NB4 (cell line): Measurements from ENCODE around the gene CEP128.

Experiments
- DNase-seq: peaks from one replicate; pipeline ENCODE4 v3.0.0; 2010; ENCODE audit warnings: low read depth
- H3K4me3 ChIP-seq: one replicate; pipeline ENCODE4 v1.5.1; 2011; ENCODE audit warnings: mild to moderate bottlenecking, low read depth, low read length, moderate library complexity
- MYC ChIP-seq: IDR thresholded peaks from 2 replicates; pipeline ENCODE4 v1.6.1; 2011; ENCODE audit warnings: low read depth, low read length
- POLR2A ChIP-seq: IDR thresholded peaks from 2 replicates; pipeline ENCODE4 v1.6.1; 2011; ENCODE audit warnings: mild to moderate bottlenecking; ENCODE audit not compliant: insufficient read length; ENCODE audit errors: extremely low read depth
- TF ChIP-seq, protein P1 (sequence below): IDR thresholded peaks from one replicate; pipeline ENCODE4 v1.5.1; 2012; ENCODE audit warnings: low read depth, low read length
- TF ChIP-seq, protein P2 (sequence below): IDR thresholded peaks from 2 replicates; pipeline ENCODE4 v1.6.1; 2011; ENCODE audit warnings: low read depth, low read length

The CEP128 gene

DNA sequence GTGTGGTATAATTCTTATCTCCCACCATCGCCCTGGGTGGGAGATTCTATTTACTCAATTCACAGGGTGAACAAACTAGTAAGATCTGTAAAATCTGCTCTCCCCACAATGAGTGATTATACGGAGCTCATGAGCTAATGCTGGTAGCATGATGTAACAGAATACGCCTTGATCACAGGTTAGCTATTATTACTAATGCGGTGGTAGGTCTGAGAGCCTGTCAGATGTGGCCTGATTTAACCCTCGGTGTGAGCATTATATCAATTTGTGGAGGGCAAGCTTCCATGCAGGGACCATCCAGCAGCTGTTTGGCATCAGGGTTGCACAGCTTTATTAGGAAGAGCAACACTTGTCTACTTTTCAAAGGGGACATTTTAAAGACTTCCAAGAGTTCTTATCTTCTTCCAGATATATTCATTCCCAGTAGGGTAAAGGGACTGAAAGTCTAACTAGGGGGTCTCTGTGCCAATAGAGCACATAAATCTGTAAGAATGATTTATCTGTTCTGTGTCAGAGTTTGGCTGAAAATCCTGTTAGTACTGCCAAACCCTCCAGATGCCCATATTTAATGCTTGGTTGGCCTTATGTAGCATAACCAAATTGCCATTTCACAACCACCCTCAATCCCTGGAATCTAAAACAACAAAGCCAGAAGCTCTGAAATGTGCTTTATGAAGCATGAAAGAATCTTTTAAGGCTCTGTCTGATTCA, 32.5 kb upstream of the CEP128 start:
- DNase-seq: no peak
- TF ChIP-seq POLR2A (no peak), MYC (no peak)
- TF ChIP-seq, protein P1, sequence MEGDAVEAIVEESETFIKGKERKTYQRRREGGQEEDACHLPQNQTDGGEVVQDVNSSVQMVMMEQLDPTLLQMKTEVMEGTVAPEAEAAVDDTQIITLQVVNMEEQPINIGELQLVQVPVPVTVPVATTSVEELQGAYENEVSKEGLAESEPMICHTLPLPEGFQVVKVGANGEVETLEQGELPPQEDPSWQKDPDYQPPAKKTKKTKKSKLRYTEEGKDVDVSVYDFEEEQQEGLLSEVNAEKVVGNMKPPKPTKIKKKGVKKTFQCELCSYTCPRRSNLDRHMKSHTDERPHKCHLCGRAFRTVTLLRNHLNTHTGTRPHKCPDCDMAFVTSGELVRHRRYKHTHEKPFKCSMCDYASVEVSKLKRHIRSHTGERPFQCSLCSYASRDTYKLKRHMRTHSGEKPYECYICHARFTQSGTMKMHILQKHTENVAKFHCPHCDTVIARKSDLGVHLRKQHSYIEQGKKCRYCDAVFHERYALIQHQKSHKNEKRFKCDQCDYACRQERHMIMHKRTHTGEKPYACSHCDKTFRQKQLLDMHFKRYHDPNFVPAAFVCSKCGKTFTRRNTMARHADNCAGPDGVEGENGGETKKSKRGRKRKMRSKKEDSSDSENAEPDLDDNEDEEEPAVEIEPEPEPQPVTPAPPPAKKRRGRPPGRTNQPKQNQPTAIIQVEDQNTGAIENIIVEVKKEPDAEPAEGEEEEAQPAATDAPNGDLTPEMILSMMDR: no peak
- TF ChIP-seq, protein P2, sequence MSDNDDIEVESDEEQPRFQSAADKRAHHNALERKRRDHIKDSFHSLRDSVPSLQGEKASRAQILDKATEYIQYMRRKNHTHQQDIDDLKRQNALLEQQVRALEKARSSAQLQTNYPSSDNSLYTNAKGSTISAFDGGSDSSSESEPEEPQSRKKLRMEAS: no peak
- H3K4me3 ChIP-seq: no peak overlapping the region

DNA sequence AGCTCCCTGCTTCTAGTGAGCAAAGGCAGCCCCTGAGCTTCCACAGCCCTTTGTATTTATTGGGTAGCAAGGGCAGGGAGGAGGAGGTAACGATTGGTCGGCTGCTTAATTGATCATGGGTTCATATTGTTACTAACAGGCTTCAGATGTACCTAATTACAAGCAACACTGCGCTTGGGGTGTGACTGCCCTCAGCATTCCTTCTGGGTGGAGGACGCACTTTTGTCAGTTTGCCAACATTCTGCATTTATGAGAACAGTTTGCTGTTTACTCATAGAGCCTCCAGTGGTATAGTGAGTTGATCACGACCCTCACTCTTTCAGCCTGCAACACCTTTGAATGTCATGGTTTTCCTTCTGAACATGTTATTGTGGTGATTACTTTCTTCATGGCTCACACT, 23.5 kb upstream of the CEP128 start:
- TF ChIP-seq POLR2A: no peak
- DNase-seq: no peak
- no peak overlapping the region for H3K4me3 ChIP-seq

DNA sequence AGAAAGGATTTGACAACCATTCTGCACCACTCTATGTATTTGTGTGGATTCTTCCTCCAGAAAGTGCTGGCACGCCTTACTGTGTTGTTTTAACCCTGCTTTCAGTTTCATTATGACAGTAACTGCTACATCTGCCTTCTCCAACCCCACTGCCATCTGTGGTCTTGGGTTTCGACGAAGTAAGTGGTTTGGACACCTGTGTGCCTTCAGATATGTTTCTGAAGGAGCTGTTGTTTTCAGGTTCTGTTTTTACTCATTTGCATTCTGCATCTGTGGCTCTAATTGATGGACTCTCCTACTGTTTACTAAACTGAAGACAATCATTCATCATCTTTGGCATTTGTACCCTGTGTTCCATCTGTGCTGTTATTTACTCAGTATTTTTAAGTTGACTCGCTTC, 18.0 kb upstream of the CEP128 start:
- peak; percentile 15 for DNase-seq
- no peak overlapping the region for H3K4me3 ChIP-seq
- TF ChIP-seq, protein P2: no peak
- TF ChIP-seq, protein P1: no peak
- TF ChIP-seq MYC (no peak), POLR2A (no peak)

DNA sequence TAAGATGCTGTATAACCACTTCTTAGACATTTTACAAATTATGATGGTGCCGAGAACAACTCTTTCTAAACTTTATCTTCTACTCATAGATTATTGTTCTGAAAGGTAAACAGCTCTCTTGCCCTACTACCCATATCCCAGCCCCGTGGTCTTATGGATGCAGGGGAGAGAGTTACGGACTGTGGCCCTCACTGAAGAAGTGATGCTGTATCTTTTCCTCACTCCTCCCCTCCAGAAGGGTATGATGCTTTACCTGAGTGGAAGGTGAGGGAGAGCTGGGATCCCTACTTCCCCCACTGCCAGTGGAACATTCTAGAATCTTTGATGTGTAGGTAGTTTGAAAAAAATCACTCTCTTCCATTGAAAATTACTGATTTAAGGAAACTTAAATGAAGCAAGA, 17.4 kb upstream of the CEP128 start:
- TF ChIP-seq MYC (no peak), POLR2A (no peak)
- TF ChIP-seq, protein P2: no peak
- TF ChIP-seq, protein P1: no peak
- no peak for DNase-seq
- H3K4me3 ChIP-seq: no peak overlapping the region

DNA sequence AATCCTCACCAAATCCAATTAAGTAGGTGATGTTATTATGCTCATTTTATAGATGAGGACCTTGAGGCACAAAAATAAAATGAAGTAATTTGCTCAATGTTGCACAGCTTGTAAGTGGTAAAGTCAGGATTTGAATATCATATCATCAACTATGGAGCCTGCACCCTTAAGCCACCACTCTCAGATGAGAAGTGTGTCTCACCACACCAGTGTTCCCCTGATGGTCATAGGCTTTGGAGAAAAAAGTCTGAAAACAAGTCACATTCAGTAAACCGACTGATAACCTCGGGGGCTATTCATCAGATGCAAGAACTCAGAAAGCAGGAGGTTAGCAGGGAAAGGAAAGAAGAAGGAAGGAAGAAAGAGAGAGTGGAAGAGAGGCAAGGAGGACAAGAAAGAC, 16.7 kb upstream of the CEP128 start:
- H3K4me3 ChIP-seq: no peak overlapping the region
- no peak for TF ChIP-seq POLR2A
- TF ChIP-seq, protein P1: no peak
- TF ChIP-seq MYC: no peak
- TF ChIP-seq, protein P2: no peak
- DNase-seq: no peak

DNA sequence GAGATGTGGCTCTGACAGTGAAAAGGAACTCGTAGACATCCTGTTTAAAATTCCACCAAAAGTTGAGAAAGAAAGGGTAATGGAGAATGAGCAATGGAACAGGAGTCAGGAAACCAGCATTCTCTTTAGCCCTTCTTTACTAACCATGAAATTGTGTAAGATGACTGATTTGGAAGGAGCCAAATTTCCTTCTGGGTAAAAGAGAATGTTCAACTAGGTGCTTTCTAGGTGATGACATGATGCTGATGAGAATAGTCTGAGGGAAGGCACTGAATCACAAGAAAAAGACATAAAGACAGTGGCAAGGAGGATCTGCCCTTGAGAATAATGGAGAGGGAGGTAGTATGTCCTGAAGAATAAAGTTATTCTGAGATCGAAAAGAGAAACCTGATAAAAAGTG, 16.1 kb upstream of the CEP128 start:
- no peak overlapping the region for H3K4me3 ChIP-seq
- TF ChIP-seq MYC (no peak), POLR2A (no peak)
- TF ChIP-seq, protein P2: no peak
- TF ChIP-seq, protein P1: no peak
- DNase-seq: no peak

DNA sequence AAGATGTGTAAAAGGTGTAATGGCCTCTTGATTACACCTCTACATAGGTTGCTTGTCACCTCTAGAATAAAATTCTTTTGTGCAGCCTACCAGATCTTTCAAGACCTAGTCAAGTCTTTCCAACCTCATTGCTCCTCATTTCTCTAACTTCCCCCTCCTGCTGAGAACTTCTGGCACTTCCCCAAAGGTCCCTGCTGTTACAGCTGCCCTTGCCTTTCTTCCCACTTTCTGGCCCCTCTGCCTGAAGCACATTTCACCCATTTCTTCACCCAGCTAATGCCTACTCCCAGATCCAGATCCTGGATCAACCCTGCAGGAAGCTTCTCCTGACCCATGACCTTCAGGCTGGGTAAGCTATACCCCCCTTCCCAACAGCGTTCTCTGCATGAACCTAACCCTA, 15.4 kb upstream of the CEP128 start:
- DNase-seq: peak; percentile 31

More for the DNA sequence above, 15.4 kb upstream of the CEP128 start:
- H3K4me3 ChIP-seq: no peak overlapping the region
- TF ChIP-seq POLR2A: no peak
- TF ChIP-seq, protein P1: no peak
- TF ChIP-seq, protein P2: no peak
